ENCODE data around the gene TIMP1. TPM values are rescaled to one million over a fixed set of nuclear protein-coding genes. Genes with fewer than 3 reads are reported as not detected.
A peak's percentile ranks its signal among the peaks of the same experiment; 100 is the strongest.

TIMP1 gene
- total and polyA plus RNA-seq, 2 experiments from 2014 or later: 39.0 to 117 TPM

GRCh38 chrX:47572773-47573340, 9.4 kb upstream of the TIMP1 start:
- no peaks in the 10 kb centered on the region for H4K20me1 ChIP-seq (replicated peaks; ENCODE audit: insufficient read depth)
- peak overlapping the region; percentile 72 for H3K4me3 Mint-ChIP-seq
- peak overlapping the region; percentile 80; the same call in 1 of the 2 replicates for H3K4me2 ChIP-seq
- H3K9me2 ChIP-seq (ENCODE audit: insufficient read depth): no peaks in the 10 kb centered on the region
- peaks cover 21% of the 10 kb centered on the region for H3K27me3 Mint-ChIP-seq (ENCODE audit: insufficient read depth, low read depth, poor library complexity)
- no peak for TF ChIP-seq EZH2 (IDR thresholded peaks at IDR 0.05; ENCODE audit: low read depth, unreplicated experiment)
- H3K27me3 ChIP-seq (ENCODE audit: insufficient read depth): no peaks in the 10 kb centered on the region
- H3K36me3 Mint-ChIP-seq (ENCODE audit: low read depth): peaks cover 49% of the 10 kb centered on the region
- H3K9me3 Mint-ChIP-seq: no peaks in the 10 kb centered on the region; the same call in 2 of the 3 replicates
- no peaks in the 10 kb centered on the region for H3K36me3 ChIP-seq (ENCODE audit: insufficient read depth)
- no peak for DNase-seq (ENCODE audit: low spot score)
- peak overlapping the region; percentile 56 for H3K4me3 ChIP-seq
- peak overlapping the region; percentile 97 for H3K27ac ChIP-seq (ENCODE audit: low read depth)
- no peak; the same call in 2 of the 3 replicates for ATAC-seq
- H3K27ac Mint-ChIP-seq: peak overlapping the region; percentile 94
- no peaks in the 10 kb centered on the region for H3K79me2 ChIP-seq (replicated peaks; ENCODE audit: insufficient read depth)
- no peak overlapping the region for H2AFZ ChIP-seq
- H3K4me1 Mint-ChIP-seq: peaks cover 25% of the 10 kb centered on the region
- peaks cover 5% of the 10 kb centered on the region; the same call in 1 of the 2 replicates for H3K4me1 ChIP-seq (ENCODE audit: insufficient read depth)
- no peaks in the 10 kb centered on the region for H3F3A ChIP-seq (replicated peaks; ENCODE audit: low read depth)

- DNase-seq (ENCODE audit: low spot score): peak; percentile 91
- H3K4me1 Mint-ChIP-seq: peaks cover 31% of the 10 kb centered on the region
- TF ChIP-seq ETS1 (IDR thresholded peaks at IDR 0.05) (no peak), POLR2AphosphoS5 (IDR thresholded peaks at IDR 0.05; ENCODE audit: low read depth) (peak; percentile 40; the same call in 1 of the 2 replicates), JUNB (IDR thresholded peaks at IDR 0.05; ENCODE audit: unreplicated experiment) (no peak), CREB1 (CRISPR knock-in tag; IDR thresholded peaks at IDR 0.05; ENCODE audit: low read depth) (no peak), EZH2phosphoT487 (IDR thresholded peaks at IDR 0.05; ENCODE audit: unreplicated experiment) (no peak), EZH2 (IDR thresholded peaks at IDR 0.05; ENCODE audit: low read depth, unreplicated experiment) (no peak)
- peaks cover 44% of the 10 kb centered on the region for H3K36me3 Mint-ChIP-seq (ENCODE audit: low read depth)
- H3K9me3 Mint-ChIP-seq: no peaks in the 10 kb centered on the region; the same call in 2 of the 3 replicates
- Histone ChIP-seq H2AFZ (no peak overlapping the region), H3K4me3 (peak overlapping the region; percentile 56), H3K9me2 (ENCODE audit: insufficient read depth) (no peaks in the 10 kb centered on the region), H3K4me1 (ENCODE audit: insufficient read depth) (peaks cover 5% of the 10 kb centered on the region; the same call in 1 of the 2 replicates), H3K4me2 (peak overlapping the region; percentile 80), H3K27ac (ENCODE audit: low read depth) (peak overlapping the region; percentile 97), H3K27me3 (ENCODE audit: insufficient read depth) (no peaks in the 10 kb centered on the region), H3K36me3 (ENCODE audit: insufficient read depth) (no peaks in the 10 kb centered on the region), H4K20me1 (replicated peaks; ENCODE audit: insufficient read depth) (no peaks in the 10 kb centered on the region), H3K79me2 (replicated peaks; ENCODE audit: insufficient read depth) (no peaks in the 10 kb centered on the region), H3F3A (replicated peaks; ENCODE audit: low read depth) (no peaks in the 10 kb centered on the region)
- peak overlapping the region; percentile 72 for H3K4me3 Mint-ChIP-seq
- H3K27ac Mint-ChIP-seq: peak overlapping the region; percentile 94
- ATAC-seq: peak; percentile 71
- peaks cover 21% of the 10 kb centered on the region for H3K27me3 Mint-ChIP-seq (ENCODE audit: insufficient read depth, low read depth, poor library complexity)
Observed at GRCh38 chrX:47573341-47574075, 8.7 kb upstream of the TIMP1 start.

- no peak overlapping the region for H3K27ac Mint-ChIP-seq
- Histone ChIP-seq H2AFZ (no peak overlapping the region), H4K20me1 (replicated peaks; ENCODE audit: insufficient read depth) (no peaks in the 10 kb centered on the region), H3K27ac (ENCODE audit: low read depth) (peak overlapping the region; percentile 93), H3K4me3 (peak overlapping the region; percentile 56), H3K4me1 (ENCODE audit: insufficient read depth) (peaks cover 5% of the 10 kb centered on the region; the same call in 1 of the 2 replicates), H3K9me2 (ENCODE audit: insufficient read depth) (no peaks in the 10 kb centered on the region), H3K27me3 (ENCODE audit: insufficient read depth) (no peaks in the 10 kb centered on the region), H3K79me2 (replicated peaks; ENCODE audit: insufficient read depth) (no peaks in the 10 kb centered on the region), H3F3A (replicated peaks; ENCODE audit: low read depth) (no peaks in the 10 kb centered on the region), H3K36me3 (ENCODE audit: insufficient read depth) (no peaks in the 10 kb centered on the region), H3K4me2 (peak overlapping the region; percentile 80)
- peak; percentile 59 for ATAC-seq
- H3K9me3 Mint-ChIP-seq: no peaks in the 10 kb centered on the region; the same call in 2 of the 3 replicates
- H3K4me1 Mint-ChIP-seq: peaks cover 35% of the 10 kb centered on the region
- peak; percentile 48 for DNase-seq (ENCODE audit: low spot score)
- peaks cover 21% of the 10 kb centered on the region for H3K27me3 Mint-ChIP-seq (ENCODE audit: insufficient read depth, low read depth, poor library complexity)
- peak overlapping the region; percentile 62 for H3K4me3 Mint-ChIP-seq
- H3K36me3 Mint-ChIP-seq (ENCODE audit: low read depth): peaks cover 38% of the 10 kb centered on the region
- no peak for TF ChIP-seq ZNF462 (CRISPR knock-in tag; IDR thresholded peaks at IDR 0.05)
Observed at GRCh38 chrX:47574076-47574546, 8.1 kb upstream of the TIMP1 start.

Measured in GM23338 (cell line).